Activated T-cell treated with anti-CD3 and anti-CD28 coated beads for 1 hour (primary cell): ENCODE data around the gene KDM6A.
"Not testable (repeated sequence)": the region's sequence is repeated elsewhere in the genome, so short reads cannot be mapped to it uniquely, and the experiment has no call there.

Experiments
- DNase-seq: peaks from one replicate; pipeline ENCODE4 v3.0.0-alpha.2; 2020; ENCODE audit warnings: low read depth

The KDM6A gene

GRCh38 chrX:44962944-44963343, 90.0 kb downstream of the KDM6A start:
- DNase-seq = no peak

DNA sequence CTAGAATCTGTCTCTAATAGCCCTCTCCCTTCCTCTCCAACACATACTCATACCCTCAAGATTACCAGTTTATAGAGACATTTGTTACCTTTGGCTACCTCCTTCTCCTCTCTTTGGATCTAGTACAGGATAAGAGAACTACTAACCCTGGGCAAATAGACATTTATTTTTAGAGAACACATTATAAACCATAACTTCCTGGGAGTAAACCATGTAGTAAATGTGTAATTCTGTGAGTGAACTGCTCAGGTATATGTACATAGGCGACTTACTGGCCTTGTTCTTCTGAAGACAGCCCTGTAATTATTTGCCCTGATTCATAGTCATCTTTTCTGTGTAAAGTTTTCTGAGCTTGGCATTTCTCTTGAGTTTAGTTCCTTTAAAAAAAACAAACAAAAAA, 94.2 kb downstream of the KDM6A start:
- DNase-seq = no peak

- no peak for DNase-seq
Observed at GRCh38 chrX:44970709-44971108, 97.7 kb downstream of the KDM6A start.

- DNase-seq = no peak
Observed at GRCh38 chrX:44971674-44972073, 98.7 kb downstream of the KDM6A start.

DNA sequence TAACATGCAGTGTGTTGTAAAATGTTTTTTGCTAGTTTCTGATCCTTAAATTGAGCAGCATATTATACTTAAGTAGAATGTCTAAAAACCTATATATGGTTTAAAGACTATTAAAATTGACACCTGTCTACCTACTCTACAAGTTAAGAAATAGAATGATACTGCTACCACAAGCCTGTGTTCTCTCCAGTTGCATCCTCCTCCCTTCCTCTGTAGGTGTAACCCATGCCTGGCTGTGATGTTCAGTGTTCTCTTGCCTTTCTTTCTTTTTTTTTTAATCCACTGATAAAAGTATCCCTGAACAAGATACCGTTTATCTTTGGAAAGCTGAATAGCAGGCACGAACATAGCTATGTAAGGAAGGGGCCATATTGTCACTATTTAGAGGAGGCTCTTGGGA, 99.1 kb downstream of the KDM6A start:
- DNase-seq = no peak

DNA sequence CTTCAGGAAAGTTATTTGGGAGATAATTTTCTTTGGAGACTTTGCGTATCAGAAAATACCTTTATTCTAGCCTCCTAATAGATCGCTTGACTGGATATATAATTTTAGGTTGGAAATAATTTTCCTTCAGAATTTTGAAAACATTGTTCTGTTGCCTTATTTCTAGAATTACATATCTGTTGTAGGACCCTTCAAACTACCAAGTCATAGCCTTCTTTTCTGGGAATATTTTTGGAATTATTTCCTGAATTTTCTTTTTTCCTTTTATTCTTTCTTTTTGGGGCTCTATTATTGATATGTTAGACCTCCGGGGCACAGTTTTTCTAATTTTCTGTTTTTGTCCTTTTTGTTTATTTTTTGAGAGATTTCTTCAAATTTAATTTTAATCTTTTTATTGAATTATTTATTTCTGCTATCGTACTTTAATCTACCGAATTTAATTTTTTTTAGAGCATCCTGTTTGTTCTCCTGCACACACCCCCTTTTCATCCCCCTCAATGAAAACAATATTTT, 100.5 kb downstream of the KDM6A start:
- DNase-seq = no peak

GRCh38 chrX:44974451-44974850, 101.5 kb downstream of the KDM6A start:
- no peak for DNase-seq

GRCh38 chrX:44975666-44976263, 102.8 kb downstream of the KDM6A start:
- no peak for DNase-seq

DNA sequence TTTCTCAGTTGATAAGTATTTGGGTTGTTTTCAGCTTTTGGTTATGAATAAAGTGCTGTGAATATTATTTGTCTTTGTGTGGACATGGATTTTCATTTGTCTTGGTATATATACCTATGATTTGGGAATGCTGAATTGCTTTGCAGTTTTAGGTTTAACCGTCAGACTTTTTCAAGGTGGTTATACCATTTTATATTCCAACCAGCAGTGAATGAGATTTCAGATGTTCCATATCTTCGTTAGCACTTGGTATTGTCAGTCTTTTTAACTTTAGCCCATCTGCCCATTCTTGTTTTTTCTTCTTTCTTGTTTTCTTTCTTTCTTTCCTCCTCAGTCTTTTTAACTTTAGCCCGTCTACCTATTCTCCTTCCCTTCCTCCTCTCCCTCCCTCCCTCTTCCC, 106.0 kb downstream of the KDM6A start:
- no peak for DNase-seq

DNA sequence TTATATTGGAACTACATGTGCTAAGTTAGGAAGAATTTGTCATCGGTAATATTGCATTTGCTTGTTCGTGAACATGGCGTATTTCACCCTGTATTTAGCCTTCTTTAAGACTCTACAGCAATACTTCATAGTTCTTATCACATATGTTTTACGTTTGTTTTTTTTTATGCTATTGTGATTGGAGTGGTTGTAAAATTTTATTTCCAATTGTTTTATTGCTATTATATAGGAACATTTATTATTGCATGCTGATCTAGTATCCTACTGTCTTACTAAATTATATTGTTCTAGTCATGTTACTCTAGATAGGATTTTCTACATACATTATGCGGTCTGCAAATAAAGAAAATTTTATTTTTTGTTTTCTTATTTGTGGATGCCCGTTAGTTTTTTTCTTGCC, 107.4 kb downstream of the KDM6A start:
- DNase-seq = no peak

DNA sequence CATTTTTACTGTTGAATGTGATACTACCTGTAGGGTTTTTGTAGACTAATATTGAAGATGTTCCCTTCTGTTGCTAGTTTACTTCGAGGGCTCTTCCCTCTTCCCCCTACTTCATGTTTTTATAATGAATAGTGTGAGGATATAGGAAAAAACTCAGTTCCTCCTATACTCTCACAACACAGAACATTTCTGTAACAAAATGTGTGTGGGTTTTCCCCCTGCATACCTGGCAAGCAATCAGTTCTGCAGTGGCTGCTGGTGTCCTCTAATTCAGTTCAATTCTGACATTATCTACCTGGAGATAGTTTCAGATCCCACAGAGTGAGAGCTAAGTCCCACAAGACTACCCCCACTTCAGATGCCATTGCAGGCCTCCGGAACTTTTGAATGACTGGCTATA, 107.9 kb downstream of the KDM6A start:
- DNase-seq = no peak

DNA sequence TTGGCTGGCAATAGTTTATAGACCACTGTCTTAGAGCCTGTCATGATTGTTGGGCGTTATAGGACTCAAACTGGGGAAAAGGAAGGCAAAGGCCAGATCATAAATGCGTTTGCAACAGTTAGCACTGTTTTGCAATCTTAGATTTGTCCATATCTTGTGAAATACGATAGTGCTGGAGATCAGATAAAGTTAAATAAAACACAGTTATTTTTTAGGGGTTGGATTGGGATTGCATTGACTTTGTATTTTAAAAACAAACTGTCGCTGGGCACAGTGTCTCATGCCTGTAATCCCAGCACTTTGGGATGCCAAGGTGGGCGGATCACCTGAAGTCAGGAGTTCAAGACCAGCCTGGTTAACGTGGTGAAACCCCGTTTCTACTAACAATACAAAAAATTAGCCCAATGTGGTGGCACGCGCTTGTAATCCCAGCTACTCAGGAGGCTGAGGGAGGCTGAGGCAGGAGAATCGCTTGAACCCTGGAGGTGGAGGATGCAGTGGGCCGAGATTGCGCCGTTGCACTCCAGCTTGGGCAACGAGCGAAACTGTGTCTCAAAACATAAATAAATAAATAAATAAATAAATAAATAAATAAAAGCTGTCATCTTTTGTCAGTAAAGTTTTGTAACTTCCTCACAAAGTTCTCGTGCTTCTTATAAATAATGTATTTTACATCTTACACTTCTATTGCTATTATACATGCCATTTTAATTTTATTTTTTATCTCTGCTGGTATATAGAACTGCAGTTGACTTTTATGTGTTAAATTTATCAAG, 117.2 kb downstream of the KDM6A start:
- DNase-seq = no peak

GRCh38 chrX:44992775-44993174, 119.8 kb downstream of the KDM6A start:
- DNase-seq = no peak

DNA sequence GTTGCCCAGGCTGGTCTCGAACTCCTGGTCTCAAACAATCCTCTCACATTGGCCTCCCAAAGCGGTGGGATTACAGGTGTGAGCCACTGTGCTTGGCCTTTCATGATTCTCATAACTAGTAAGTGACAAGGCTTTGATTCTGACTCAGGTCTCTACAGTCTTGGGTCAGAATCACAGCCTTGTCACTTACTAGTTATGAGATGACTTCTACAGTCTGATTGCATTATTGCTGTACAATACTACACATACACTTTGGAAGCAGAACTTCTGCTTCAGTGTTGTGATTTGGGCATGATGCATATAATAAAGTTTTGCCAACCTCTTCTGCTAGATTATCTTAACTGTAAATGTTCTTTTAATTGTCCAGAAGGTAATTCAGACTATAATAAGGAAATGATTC, 123.3 kb downstream of the KDM6A start:
- no peak for DNase-seq

- DNase-seq = no peak
Observed at GRCh38 chrX:44997282-44997812, 124.4 kb downstream of the KDM6A start.

GRCh38 chrX:44997888-44998287, 124.9 kb downstream of the KDM6A start:
- DNase-seq = no peak

DNA sequence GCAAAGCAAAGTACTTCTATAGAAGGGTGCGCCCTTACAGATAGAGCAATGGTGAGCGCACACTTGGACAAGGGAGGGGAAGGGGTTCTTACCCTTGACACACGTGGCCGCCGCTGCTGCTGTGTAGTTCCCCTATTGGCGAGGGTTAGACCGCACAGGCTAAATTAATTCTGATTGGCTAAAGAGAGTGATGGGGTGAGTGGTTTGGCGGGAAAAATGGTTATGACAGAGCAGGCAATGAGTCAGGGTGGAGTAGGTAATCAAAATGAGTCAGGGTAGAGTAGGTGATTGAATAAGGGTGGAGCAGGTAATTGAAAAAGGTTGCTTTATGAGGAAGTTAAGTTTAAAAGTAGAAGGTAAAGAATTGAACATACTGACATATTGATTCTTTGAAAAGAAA, 126.2 kb downstream of the KDM6A start:
- not testable (repeated sequence) for DNase-seq

DNA sequence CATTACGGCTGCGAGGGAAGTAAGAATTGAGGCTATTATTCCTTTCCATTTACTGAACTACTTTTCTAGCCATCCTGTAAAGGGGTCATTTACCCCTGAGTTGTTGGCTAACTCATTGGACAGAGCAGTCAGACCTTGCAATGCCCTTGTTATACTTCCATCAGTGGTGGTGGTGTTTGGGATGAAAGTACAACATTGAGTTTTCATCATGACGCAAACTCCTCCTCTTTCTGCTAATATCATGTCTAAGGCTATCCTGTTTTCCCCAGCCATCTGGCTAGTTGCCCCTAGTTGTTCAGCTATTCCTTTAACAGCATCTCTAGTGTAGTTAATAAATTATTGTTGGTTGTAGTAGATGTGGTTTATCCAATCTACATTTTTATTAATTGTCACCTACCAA, 126.9 kb downstream of the KDM6A start:
- DNase-seq = not testable (repeated sequence)

DNA sequence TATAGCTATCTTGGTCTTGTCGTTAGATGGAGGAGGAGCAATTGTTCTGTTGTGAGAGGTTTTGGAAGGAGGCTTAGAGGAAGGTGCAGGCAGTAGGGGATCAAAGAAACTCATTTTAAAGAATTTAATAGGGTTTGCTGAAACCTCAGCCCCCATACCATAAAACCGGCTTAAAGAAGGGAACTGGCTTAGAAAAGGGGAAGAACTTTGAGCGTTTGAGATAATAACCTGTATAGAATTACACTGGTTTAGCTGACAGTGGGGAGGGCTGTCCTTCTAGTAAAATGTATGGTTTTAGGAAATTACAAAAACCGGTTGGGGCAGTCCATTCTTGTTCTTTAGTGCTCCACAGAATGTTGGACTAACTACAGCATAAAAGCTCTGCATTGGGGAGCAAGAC, 128.1 kb downstream of the KDM6A start:
- DNase-seq = no peak

DNA sequence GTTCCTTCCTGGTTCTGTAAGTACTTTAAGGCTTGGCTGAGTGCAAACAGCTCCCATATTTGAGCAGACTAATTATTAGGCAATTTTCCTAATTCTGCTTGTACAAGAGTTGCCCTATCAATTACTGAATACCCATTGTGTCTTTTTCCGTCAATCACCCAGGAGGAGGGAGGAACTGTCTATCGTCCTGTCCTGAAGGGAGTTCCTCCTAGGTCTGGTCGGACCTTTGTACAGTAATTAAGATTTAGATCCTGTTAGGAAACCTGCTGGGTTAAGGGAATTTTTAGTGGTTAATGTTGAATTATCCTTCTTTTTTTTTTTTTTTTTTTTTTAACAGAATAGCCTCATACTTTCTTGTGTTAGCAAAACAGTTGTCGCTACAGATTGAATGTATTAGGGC, 130.1 kb downstream of the KDM6A start:
- DNase-seq = no peak

GRCh38 chrX:45006002-45006800, 133.2 kb downstream of the KDM6A start:
- no peak for DNase-seq

DNA sequence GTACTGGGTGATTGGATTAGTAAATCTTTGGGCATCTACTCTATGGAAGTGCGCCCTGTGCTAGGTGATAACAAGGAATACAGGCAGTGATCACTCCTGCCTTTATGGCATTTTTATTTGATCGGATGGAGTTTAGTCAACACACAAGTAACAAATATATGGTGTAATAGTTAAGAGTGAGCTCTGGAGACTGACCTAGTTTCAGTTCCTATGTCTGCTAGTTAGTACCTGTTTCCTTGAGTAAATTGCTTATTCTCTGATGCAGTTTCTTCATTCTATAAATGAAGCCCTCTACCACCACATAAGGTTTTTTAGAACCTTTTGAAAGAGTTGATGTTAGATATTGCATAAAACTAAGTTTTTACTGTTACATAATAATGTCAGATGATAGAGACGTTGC, 134.6 kb downstream of the KDM6A start:
- no peak for DNase-seq
